SHP77 treated with DMSO at 0.1 percent for 48 hours (cell line): Measurements from ENCODE around the gene IFIT2.
"Not testable (repeated sequence)": the region's sequence is repeated elsewhere in the genome, so short reads cannot be mapped to it uniquely, and the experiment has no call there.

Source experiments
- DNase-seq: peaks from one replicate; lab custom pipeline; 2025; lab: John Stamatoyannopoulos, UW

The IFIT2 gene, protein sequence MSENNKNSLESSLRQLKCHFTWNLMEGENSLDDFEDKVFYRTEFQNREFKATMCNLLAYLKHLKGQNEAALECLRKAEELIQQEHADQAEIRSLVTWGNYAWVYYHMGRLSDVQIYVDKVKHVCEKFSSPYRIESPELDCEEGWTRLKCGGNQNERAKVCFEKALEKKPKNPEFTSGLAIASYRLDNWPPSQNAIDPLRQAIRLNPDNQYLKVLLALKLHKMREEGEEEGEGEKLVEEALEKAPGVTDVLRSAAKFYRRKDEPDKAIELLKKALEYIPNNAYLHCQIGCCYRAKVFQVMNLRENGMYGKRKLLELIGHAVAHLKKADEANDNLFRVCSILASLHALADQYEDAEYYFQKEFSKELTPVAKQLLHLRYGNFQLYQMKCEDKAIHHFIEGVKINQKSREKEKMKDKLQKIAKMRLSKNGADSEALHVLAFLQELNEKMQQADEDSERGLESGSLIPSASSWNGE

DNA sequence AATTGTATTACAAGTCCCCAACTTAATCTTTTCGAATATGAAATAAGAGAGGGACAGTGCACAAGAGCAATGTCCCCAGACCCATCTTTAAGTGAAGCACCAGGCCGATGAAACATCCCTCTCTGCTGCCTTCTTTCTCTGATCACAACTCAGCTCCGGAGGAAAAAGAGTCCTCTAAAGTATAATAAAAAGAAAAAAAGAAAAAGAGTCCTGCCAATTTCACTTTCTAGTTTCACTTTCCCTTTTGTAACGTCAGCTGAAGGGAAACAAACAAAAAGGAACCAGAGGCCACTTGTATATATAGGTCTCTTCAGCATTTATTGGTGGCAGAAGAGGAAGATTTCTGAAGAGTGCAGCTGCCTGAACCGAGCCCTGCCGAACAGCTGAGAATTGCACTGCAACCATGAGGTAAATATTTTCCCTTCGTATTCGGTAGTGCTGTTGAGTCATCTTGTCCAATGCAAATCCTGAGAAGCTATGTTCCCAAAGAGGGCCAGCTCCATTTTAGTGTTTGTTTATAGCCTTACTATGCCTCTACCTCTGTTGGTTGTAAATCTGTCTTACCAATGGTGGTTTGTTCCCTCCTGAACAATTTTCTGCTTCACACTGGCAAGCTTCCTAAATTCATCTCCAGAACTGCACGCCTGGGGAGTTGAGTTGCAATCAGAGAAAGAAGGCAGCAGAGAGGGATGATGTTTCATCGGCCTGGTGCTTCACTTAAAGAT, at the start of gene IFIT2:
TSS of gene IFIT2 (plus strand) at position 326 of the 725 bp plus-strand sequence. CDS start at position 404, 78 bp downstream.
- DNase-seq, result no peak

DNA sequence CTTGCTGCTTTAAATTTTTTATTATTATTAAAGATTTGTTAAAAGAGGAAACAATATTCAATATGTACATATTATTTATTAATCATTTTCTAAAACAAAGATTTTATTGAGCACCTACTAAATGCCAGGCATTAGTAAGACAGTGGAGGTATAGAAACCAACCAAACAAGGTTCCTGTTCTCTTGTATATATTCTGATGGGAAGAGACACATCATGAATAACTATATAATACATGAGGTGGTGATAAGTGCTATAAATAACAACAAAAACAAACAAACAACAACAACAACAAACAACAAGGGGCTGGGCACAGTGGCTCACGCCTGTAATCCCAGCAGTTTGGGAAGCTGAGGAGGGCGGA, 49.6 kb upstream of the IFIT2 start:
- DNase-seq, result no peak

DNA sequence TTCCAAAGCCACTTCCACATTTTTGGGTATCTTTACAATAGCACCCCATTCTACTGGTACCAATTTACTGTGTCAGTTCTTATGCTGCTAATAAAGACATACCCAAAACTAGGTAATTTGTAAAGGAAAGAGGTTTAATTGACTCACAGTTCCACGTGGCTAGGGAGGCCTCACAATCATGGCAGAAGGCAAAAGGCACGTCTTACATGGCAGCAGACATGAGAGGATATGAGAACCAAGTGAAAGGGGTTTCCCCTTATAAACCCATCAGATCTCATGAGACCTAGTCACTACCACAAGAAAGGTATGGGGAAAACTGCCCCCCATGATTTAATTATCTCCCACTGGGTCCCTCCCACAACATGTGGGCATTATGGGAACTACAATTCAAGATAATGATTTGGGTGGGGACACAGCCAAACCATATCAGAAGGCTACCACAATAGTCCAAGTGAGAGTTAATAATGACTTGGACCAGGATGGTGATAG, 46.7 kb upstream of the IFIT2 start:
- DNase-seq, result not testable (repeated sequence)

DNA sequence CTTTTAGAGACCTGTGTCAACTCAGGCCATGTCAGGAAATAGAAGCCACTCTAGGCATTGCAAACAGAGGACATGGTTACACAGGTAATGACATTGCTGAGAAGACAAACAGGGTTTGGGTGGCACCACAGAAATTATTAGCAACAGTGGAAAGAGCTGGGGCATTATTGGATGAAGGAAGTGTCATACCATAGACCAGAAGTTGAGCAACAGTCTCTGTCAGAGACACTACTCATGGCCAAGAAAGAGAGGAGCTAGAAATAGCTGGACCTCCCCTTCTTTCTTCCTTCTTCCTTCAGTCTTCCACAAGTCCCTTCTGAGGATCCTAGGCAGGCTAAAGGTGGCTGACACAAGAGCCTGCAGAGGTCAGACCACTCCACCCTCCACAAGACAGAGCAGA, 46.1 kb upstream of the IFIT2 start:
- no peak for DNase-seq

DNA sequence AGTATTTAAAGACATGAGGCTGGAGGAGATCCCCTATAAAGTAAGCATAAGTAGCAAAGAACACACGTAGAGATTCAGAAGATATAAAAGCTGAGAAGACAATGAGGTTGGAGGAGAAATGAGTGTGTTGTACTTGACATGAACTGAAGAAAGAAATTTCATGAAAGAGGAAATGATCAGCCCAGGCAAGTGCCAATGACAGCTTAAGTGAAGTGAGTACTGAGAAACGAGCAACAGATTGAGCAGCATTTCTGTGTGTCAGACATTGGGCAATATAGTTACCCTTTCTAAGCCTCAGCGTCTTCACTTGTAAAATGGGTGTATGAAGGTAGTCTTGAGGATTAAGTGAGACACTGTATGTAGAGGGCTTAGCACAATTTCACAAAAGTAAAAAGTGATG, 45.5 kb upstream of the IFIT2 start:
- no peak for DNase-seq

DNA sequence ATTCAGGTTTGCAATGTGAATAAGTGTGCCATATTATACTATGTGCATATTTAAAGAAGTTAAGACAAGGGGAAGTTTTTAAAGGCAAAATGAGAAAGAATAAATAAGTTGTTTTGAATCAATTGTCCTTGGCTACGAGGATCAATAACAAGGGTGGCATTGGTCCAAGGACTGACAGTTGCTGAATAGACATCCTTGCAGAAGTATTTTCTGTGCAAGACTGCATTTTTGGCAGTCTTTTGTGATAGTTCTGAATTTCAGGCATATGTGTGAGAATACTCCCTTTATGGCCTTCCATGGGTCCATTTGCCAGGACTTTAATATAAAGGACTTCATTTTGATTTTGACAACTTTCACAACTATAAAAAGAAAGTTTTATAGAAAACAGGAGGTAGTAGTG, 44.9 kb upstream of the IFIT2 start:
- no peak for DNase-seq

DNA sequence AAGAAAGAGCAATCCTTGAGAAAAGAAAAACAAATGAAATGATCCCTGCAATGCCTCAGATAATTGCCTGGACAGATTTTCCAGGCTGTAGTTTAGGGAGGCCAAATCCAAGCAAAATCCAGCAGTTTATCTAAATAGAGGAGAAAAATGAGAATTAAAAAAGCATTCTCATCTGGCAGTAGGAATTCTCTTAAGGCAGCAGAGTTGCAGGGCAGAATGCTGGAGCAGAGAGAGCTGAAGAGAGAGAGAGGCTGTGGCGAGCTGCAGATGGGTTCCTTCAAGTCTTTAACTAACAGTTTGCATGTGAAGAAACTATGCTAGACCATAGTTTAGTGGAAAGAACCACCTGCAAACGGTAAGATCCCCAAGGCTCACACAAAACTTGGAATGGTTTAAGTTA, 44.3 kb upstream of the IFIT2 start:
- no peak for DNase-seq

DNA sequence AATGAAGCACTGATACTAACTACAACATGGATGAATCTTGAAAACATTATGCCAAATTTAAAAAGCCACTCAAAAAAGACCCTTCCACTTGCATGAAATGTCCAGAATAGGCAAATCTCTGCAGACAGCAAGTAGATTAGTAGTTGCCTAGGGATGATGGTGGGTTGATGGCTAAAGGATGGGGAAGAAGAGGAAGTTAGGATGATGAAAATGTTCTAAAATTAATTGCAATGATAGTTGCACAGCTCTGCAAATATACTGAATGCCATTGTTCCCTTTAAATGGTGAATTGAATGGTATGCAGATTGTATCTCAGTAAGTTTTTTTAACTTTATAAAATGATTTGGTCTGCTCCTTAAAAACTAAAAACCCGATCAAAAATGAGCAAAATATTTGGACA, 43.0 kb upstream of the IFIT2 start:
- DNase-seq, result no peak

DNA sequence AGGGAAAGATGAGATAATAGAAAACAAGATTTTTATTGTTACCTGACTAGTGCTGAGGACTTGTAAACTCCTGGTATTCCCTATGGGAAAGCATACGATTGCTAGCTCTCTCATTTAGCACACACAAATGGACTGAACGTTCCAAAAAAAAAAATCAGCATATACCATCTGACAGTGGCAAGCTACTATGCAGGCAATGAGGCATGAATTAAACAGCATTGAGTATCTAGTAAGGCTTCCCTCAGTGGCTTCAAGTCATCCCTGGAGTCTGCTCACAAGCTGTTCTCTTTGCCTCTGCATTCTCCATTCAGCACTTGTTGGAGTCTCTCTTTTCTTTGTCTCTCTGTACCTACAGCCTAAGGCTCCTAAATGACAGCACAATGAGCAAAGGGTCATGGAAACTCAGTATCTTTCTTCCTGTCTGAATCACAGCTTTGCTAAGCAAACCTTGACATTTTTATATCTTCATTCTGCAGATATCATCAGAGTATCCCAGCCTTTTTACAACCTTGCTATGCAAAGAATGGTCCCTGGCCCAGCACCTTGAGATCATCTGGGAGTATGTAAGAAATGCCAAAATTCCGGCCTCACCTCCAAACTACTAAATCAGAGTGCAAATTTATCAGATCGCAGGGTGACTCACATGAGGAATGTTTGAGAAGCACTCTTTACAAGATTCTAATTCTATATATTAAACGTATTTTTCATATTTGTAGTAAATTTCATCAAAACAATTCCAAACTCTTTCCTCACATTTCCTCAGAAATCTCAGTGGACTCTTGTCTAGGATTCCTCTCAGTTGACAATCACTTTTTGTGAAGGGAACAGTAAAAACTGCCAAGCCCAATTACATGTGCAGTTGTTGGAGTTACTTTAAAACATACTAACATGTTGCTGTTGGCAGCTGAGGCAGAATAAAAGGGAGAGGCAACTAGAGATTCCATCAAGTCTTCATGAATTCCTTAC, 39.5 kb upstream of the IFIT2 start:
- no peak for DNase-seq

DNA sequence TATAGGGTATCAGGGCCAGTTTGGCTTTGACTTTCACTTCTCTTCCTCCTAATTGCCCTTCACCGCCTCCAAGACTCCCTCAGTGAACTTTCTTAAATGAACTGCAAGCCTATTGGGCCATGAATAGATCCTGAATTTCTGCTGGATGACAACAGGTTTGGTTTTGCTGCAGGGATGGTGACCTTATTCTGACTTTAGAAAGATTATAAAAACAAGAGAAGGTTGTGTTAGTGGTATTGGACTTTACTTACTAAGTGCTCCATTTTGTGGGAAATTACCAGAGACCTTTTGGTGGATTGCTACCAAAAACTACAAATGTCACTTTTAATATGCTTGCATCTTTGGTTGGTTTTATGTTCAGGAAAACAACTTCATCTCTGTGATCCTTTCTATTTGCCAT, 38.8 kb upstream of the IFIT2 start:
- DNase-seq, result no peak

DNA sequence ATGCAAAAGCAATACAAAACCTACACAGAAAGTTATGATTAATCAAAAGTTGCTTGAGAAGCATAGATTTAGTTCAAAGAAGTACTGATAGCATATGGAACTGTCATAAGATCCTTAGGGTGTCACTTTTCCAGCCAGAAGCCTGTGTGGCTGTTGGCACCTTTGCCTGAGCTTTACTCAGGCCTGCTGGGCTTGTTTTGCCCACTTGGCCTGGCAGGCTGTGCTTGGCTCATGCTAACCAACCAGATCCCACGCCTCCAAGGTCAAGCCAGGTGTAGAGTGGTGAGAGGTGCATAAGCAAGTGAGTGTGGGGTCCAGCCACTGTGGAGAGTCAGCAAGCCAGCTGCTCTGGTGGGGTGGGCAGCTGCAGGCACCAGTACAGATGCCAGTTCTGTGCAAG, 38.3 kb upstream of the IFIT2 start:
- no peak for DNase-seq

DNA sequence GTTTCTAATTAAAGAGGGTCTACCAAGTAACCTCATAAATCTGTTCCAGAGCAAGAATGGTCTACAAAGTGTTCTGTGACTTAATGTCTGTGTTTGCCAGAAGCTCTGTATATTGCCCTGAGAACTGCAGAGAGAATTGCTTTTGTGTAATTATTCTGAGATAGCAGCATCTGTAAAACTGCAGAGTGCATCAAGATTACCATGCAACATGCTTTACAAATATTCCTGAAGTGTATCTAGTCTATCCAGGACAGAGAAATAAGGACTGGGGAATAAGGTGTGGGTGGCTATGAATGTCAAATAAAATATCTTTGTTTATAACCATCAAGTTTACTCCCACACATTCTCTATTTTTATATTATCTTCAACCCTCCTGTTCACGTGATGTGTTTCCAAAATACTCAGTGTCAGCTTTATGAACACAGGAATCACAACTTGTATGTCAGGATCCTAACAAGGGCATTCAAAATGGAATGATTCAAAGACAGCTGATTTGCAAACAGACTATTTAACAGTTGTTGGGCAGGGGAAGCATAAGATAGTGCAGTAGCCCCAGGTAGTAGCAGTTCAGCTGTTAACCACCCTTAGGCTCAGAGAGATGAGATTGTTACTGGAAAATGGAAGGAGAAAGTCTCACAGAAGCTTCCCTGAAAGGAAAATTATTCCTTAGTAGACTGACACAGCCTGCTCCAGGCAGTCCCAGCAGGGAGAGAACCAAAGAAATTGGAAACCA, 35.0 kb upstream of the IFIT2 start:
- no peak for DNase-seq

DNA sequence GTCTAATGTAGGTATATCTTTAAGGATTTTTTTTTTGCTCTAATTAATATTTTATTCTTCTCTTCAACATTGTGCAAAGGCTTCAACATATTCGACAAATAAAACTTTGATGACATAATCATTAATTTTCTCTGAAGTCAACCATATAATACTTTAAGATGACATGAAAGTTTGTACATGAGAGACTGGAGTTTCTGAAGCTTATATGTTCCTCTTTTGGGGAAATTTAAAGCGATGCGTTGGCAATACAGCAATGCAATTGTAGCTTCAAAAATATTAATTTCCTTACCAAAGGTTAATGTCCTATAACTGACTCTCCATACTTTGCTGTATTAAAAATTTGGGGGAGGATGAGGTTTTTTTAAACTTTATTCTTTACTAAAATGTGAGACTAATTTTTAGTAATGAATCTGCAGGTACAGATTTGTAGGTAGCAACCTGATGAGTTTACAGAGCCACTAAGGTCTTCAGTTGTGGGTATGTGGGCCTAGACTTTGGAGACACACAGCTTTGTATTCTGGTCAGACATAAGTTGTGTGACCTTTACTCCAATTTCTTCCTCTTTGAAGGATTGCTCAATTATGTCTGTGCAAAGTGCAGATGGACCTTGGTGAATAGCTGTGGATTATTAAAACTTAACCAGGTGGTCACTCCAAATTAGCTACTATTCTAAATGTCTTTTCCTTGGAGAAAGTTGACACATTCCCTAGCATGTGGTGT, 32.3 kb upstream of the IFIT2 start:
- DNase-seq, result no peak

DNA sequence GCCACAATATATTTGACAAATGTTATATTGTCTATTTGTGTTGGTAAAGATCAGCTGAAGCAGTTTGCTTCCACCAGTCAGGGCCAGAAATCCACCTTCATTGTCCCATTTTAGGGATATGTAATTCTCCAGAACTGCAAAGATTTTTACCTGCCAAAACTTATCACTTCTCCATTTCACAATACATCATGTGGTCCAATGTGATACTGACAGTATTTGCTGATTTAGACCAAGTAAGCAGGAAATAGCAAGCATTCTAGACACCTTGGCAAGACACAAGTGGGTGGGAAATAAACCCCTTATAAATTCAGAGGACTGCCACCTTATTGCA, 31.7 kb upstream of the IFIT2 start:
- no peak for DNase-seq

DNA sequence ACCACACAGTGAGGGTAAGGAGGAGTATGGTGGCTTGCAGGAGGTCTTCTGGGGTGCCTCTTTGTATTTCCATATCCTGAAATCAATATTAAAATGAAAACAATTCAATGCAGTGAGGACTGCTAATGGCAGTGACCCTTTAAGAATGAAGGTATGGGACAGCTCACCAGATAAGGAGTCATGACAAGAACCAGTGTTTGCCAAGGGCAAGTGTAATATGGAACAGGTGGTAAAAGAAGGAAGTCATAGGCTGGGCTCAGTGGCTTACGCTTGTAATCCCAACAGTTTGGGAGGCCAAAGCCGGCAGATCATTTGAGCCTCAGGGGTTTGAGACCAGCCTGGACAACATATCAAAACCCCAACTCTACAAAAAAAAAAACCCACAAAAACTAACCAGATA, 30.3 kb upstream of the IFIT2 start:
- no peak for DNase-seq

DNA sequence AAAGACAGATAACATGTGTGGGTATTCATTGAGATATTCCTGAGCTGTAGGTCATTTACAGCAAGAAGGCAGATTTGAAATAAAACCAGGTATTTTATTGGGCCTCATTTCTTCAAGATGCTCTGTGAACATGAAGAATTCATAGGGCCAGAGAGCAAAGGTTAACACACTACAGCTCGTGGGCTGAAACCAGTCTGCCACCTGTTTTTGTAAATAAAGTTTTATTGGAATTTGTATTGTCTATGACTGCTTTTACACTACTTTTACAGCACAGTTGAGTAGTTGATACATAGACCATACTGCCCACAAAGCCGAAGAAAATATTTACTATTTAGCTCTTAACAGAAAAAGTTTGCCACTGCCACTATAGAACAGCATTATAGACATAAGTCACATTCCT, 28.2 kb upstream of the IFIT2 start:
- no peak for DNase-seq

DNA sequence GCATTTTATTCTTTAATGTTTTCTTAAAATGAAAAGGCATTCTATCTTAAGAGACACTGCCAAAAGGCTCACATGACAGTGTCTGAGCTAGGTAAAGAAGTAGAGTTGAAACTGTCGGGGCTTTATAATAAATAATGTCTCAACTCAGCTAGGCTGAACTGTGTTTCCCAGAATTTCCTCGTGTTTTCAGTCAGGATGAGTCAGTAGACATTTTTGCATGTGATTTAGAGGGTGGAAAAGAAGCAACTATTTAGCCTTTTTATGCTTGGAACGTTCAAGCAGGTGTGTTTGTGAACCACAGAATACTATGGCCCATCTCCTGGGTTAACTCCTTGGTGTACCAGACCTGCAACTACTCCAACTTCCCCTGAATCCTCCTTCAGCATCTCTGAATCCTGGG, 26.9 kb upstream of the IFIT2 start:
- no peak for DNase-seq

DNA sequence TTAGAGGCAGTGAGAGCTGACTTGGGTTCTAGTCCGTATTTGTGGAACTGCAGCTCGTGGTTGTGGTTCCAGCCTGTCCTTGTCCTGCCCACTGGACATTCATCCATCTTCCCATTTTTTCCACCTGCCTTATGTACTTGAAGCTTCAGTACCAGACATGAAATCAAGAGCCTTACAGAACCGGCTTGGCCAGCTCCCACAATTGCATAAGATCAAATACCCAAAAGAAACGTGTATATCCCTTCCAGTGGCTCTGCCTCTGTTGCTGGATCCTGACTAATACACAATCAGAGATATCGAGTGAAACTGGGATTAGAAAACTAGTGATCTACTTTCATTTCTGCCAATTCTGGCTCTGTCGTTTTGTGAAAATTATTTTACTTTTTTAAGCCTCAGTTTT, 26.5 kb upstream of the IFIT2 start:
- no peak for DNase-seq

DNA sequence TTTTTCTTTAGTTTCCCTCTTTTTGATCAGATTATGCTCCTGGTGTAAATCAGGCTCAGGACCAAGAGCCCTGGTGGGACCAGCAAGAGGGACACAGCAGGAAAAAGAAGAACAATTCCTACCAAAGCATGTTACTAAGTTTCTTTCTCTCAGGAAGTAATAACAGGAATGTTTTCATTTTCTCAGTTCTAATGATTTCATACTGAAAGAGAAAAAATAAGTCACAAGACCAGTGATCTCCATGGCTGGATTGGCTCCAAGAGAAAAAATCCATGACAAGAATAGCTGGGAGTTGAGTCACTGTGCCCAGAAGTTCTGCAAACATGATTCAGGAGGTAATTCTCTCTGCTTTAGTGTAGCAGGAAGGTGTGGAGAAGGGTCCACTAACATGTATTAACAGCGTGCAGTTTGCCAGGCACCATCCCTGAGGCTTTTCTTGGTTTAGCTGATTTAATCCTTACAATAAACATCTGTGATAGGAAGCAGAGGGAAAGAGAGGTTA, 23.8 kb upstream of the IFIT2 start:
- no peak for DNase-seq

DNA sequence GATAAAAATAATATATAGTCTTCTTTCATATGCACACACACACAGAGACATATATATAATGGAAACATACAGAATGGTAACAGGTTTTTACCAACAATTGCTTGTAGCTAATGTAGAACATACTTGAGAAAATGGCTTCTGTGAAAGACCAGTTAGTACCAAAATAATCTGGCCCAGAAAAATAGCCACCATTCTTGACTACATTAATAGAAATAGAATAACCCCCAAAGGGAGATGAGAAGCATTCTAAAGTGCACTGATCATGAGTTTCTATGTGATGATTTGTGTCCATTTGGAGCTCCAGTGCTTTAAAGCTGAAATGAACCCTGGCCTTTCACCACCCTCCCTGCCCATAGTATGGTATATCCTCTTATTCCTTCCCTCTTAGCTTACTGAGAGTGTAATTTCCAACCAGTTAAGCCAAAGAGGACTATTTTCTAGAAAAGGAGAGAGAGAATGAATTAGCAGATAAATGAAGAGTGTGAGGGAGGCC, 22.9 kb upstream of the IFIT2 start:
- DNase-seq, result no peak

DNA sequence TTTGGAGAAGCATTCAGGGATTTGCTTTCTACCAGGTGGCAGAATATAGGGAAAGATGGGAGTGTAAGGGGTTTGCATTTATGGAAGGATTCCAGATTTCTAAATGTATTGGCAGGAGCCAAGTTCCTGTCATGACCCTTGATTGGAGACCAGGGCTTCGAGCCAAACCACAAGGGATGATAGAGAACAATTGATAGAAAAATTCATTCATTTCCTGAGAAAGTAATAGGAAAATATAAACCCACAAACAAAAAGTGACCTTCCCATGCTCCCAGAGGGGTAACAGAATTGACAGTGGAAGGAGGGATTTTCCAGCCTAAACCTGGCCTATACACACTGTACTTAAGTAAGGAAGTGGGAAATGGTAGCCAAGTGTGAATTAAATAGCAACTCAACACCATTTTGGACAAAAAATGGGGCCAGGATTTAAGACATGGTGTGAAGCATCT, 22.4 kb upstream of the IFIT2 start:
- no peak for DNase-seq
